Activated T-cell treated with anti-CD3 and anti-CD28 coated beads, Interleukin-2, amount 50 U/mL, for 48 hours (primary cell): ENCODE measurements around the gene AHNAK.
"Not testable (repeated sequence)": the region's sequence is repeated elsewhere in the genome, so short reads cannot be mapped to it uniquely, and the experiment has no call there.

ENCODE experiments used
- DNase-seq, 2 experiments: peaks; one replicate each; pipeline ENCODE4 v3.0.0-alpha.2; 2020

The AHNAK gene, protein sequence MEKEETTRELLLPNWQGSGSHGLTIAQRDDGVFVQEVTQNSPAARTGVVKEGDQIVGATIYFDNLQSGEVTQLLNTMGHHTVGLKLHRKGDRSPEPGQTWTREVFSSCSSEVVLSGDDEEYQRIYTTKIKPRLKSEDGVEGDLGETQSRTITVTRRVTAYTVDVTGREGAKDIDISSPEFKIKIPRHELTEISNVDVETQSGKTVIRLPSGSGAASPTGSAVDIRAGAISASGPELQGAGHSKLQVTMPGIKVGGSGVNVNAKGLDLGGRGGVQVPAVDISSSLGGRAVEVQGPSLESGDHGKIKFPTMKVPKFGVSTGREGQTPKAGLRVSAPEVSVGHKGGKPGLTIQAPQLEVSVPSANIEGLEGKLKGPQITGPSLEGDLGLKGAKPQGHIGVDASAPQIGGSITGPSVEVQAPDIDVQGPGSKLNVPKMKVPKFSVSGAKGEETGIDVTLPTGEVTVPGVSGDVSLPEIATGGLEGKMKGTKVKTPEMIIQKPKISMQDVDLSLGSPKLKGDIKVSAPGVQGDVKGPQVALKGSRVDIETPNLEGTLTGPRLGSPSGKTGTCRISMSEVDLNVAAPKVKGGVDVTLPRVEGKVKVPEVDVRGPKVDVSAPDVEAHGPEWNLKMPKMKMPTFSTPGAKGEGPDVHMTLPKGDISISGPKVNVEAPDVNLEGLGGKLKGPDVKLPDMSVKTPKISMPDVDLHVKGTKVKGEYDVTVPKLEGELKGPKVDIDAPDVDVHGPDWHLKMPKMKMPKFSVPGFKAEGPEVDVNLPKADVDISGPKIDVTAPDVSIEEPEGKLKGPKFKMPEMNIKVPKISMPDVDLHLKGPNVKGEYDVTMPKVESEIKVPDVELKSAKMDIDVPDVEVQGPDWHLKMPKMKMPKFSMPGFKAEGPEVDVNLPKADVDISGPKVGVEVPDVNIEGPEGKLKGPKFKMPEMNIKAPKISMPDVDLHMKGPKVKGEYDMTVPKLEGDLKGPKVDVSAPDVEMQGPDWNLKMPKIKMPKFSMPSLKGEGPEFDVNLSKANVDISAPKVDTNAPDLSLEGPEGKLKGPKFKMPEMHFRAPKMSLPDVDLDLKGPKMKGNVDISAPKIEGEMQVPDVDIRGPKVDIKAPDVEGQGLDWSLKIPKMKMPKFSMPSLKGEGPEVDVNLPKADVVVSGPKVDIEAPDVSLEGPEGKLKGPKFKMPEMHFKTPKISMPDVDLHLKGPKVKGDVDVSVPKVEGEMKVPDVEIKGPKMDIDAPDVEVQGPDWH (N-terminal part only)

DNA sequence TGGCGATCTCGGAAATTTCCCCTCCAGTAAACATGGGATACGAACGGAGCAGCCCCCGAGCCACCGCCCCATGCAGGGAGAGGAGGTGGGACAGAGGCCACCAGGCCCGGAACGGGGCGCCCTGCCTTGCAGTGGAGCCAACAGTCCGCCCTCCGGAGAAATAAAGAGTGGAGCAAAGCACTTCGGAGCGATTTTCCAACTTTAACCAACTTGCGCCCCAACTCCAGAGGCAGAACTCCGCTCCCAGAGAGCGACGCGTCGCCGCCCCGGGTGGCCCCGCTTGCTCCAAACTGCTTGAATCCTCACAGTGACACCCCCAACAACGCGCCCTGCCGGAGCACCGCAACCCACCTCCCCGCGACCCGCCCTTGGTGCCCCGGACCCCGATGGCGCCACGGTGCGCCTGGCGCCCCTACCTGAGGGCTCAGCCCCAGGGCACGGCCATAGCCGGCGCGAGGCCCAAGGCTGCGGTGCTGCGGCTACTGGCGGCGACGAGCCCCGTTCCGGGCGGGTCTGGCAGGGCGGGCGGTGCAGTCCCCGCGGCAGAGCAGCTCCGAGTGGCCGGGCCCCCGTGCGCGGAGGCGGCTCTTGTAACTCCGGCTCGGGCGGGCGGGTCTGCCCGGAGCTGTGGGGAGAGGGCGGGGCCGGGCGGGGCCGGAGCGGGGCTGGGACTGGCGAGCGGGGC, at the start of gene AHNAK:
Gene AHNAK, minus strand, starts transcription at position 563 of the 685 bp plus-strand sequence. CDS start 10,708 bp downstream, outside the sequence.
- DNase-seq, result peak; percentile 71 to 77

DNA sequence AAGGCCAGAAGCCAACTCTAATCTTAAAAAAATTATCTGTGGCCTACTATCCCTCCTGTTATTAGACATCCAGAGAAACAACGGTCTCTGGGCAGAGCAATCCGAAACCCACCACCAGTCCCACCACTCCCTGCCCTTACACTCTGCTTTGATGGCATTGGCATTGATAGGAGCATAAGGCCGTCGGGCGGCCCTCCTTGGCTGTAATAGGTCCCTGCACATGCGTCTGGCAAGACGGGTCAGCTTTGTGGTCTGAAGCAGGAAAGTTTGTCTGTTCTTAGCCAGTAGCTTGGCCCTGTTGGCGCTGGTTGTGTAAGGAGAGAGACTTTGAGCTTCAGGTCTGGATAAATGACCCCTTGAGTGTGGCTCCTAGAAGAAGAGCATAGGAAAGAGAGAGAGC, 48.5 kb upstream of the AHNAK start:
- no peak for DNase-seq

DNA sequence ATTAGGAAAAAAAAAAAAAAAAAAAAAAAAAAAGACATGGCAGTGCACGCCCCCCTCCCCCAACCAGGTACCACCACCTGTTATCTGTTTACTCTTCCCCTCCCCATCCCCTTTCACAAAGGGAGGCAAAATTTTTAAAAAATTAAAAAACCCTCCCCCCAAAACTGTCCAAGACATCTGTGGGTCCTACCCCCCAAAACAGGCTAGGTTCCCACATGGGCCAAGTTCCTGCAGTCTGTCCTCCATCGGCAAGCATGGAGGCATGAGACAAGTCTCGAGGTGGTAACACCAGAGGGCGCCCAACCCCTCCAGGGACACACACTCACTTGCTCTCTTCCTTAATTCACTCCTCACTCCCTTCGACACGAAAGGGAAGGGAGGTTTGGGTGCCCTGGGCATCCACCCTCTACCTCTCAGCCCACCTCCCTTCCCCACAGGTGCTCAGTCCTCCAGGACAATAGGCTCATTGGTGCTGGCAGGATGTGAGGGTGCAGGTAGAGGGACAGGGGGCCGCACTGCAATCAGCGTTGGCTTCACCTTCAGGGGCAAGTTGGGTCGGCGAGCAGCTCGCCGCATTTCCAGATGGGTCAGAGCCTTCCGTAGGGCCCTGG, 46.9 kb upstream of the AHNAK start:
- DNase-seq, result peak; percentile 85 to 86

DNA sequence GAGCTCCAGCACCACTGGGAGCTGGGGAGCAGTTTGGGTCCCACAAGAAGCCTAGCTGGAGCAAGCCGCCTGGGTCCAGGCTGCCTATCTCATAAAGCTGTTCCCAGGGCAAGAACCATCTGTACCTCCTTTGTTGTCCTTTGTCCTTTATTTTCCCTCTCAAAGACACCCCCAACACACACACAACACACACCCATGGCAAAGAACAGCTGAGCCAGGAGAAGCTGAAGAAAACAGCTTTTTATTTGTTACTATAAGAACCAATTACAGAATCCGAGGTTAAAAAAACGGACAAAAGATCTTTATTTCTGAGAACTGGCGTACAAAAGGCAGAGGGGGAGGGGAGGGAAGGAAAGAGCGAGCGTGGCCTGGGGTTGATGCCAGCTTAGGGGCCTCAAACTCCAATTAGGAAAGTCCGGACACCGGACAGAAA, 46.4 kb upstream of the AHNAK start:
- no peak for DNase-seq

DNA sequence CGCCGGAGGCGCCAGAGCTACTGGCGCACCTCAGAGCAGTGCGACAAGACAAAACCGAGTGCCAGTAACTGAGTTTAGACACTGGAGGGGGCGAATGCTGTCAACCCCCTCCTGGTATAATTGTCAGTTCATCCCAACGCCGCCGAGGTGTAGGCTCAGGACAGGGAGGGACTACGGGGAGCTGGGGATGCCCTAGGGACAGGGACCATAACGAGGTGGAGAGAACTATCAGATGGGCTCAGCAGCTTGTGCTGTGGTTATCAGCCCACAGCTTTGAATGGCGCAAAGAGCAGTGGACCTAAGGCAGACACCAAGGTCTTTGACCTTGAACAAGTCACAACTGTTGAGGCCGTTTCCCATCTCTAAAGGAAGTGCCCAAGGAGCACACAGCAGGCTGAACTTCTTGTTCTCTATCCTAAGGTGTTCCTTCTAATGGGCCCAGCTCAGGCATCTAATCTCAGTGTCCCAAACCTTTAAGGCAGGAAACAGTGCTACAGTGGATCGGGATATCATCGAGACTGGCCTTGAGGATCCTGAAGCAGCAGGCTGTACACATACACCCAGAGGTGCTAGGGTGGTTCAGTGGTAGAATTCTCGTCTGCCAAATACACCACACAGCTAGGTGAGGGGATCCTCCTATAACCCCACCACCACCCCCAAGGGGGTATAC, 45.7 kb upstream of the AHNAK start:
- peak in 1 of 2 experiments; percentile 41 for DNase-seq

DNA sequence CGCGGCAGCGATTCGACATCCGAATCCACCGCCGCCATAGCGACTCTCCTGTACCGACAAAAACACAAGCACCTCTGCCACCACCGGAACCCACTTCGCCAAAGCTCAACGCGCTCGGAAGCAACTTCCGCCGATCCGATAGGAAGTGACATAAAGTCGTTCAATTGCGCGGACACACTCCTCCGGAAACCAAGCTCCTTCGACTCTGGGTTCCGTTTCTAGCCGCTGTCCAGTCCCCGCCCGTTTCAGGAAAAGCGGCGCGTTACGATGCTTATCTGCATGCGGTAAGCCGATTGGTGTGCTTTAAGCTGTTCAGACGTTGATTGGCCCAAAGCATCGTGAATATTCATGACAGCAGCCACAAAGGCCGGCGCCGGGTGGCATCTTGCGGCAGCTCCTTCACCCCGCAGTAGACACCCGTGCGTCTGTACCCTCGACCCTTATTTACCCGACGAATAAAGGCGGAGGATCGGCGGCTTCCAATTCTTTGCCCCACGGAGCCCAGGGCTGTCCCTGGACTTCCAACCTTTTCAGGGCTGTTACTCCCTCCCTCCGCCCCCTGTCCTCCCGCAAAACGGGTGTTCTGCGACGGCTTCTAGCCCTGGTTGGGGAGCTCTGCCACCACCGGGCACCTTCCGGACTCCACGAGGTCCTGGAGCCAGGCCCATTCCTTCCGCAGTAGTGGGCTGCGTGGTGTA, 45.0 kb upstream of the AHNAK start, which contains the start of gene TUT1:
Gene TUT1, minus strand, starts transcription at position 76 of the 698 bp plus-strand sequence. Its CDS starts 38 bp downstream, at position 38.
- peak; percentile 97 to 98 for DNase-seq

DNA sequence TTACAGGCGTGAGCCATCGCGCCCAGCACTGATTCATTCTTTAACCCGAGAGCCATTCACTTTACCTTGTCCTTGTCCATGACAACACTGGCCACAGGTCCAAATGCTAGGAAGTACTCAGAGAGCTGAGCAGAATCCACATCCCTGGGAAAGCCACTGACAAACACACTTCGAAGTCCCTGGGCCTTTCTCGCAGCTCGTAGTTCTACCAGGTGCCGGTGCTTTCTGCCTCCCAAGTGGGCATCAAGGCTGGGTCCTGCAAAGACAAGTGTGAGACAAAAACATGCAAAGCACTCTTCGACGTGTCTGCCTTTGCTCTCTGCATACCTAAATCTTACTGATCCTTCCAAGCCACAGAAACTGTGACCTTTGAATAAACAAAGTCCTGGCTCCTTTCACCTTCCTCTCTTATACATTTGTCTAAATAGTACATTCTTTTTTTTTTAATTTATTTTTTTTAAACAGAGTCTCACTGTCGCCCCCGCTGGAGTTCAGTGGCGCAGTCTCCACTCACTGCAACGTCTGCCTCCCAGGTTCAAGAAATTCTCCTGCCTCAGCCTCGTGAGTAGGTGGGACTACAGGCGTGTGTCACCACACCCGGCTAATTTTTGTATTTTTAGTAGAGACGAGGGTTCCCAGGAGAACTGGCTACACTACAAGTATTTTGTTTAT, 42.5 kb upstream of the AHNAK start:
- peak in 1 of 2 experiments; percentile 47 for DNase-seq

DNA sequence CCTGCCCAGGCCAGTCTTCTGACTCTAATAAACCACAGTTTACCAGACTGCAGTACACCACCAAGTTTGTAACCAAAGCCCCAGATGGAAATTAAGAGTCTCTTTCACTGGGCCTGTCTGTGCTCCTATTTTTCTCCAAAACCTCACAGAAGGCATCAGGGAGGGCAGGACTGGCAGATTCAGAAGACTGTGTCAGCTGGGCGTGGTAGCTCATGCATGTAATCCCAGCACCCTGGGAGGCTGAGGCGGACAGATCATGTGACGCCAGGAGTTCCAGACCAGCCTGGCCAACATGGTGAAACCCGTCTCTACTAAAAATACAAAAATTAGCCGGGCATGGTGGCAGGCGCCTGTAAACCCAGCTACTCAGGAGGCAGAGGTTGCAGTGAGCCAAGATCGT, 38.8 kb upstream of the AHNAK start:
- DNase-seq, result not testable (repeated sequence)

DNA sequence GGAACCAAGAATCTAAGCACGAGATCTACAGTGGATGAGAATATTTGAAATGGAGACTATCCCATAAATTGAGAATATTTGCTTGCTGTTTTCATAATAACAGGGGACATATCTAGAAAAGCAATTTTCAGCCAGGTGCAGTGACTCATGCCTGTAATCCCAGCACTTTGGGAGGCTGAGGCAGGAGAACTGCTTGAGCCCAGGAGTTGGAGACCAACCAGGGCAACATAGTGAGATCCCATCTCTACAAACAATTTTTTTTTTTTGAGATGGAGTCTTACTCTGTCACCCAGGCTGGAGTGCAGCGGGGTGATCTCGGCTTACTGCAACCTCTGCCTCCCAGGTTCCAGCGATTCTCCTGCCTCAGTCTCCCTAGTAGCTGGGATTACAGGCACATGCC, 35.1 kb upstream of the AHNAK start:
- not testable (repeated sequence) for DNase-seq

DNA sequence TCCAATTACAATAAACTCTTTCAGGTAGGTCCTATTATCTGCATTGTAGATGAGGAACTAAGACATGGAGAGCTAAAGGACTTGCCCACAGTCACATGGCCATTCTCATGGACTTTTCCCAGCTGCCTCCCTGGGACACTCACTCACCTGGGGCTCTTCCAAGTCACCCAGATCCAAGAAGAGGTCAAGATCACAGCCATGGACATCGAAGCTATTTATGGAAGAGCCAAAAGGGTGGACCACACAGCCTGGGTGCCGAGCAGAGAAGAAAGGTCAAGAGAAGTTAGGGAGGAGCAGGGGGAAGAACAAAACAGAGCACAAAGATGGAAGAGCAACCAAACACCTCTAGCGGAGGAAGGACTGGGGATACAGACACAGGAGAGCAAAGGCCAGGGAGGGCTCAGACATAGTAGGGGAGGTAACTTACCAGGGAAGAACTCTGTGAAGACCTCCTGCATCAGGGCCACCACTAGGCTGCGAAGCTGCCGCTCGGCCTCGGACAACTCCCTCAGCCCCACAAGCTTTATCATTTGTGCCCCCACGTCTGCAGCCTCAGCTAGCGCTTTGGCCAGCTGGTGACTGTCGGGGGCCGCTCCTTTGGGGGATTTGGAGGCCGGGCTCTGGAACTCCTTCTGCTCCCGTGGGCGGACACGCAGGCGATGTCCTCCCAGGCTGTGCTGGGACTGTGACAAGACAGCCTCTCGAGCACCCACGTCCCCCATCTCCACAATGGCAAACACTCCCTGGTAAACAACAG, 34.5 kb upstream of the AHNAK start:
- no peak for DNase-seq

DNA sequence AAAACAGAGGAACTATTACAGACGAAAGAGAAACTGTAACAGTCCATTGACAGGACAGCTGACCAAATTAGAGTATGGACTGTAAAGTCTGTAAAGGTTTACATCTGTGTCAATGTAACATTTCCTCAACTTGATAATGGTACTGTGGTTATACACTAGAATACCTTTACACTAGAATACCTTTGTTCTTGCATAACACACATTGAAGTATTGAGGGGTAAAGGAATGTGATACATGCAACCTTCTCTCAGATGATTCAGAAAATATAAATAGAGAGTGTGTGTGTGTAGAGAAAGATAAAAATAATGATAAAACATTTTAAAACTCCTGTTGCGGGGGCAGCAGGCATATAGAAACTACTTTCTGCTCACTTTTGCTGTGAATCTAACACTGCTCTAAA, 32.6 kb upstream of the AHNAK start:
- no peak for DNase-seq

DNA sequence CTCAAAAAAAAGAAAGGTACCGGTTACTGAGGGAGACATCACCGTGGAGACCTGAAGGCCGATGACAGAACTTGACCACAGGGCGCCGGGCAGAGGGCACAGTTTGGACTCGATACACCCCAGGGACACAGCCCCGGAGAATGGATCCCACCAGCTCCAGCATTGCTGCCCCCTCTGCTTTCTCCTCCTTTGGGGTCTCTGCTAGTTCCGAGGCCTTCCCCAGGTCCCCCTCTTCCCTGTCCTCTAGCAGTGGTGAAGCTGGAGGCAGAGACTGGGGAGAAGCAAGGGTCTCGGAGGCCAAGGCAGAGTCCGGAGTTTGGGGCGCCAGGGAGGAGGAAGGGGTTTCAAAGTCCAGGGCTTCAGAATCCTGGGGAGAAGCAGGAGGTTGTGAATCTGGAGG, 31.9 kb upstream of the AHNAK start:
- no peak for DNase-seq

DNA sequence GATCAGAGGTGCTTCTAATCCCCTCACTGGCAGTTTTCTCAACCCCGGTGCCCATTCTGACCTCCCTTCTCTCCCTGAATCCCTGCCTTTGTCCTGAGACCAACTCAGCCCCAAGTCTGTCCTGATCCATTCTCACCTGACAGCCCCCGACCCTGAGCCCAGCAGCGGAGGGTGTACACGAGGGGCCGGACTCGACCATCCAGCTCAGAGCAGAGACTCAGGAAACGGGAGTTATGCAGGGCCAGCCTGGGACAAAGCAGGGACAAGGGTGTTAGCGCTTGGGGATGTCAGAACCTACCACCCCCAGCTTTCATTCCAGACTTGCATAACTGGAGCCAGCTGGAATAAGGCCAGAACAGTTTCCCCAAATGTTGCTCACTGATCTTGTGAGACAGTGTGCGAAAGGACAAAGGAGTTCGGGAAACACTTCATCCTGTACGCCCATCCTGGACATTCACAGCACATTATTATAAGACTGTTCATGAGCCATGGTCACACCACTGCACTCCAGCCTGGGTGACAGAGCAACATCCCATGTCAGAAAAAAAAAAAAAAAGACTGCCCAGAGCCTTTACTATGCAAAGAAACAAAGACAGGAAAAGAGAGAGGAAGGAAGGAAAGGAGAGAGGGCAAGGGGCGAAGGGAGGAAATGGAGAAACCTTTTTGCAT, 30.6 kb upstream of the AHNAK start:
- DNase-seq, result no peak

DNA sequence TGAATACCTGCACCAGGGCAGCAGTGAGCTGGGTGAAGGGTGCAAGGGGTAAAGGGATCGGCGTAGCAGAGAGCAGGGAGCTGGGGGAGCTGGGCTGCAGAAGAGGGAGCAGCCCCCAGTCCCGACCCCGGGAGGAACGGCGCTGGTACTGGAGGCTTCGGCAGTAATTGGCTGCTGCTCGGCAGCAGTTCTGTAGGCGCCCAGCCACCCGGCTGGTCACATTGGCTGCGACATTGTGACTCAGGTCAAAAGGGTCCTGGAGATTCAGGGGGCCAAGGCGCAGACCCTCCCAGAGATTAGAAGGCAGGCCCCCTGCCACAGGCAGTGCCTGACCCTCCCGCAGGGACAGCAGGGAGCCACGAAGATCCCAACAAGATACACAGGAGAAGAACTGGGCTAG, 29.2 kb upstream of the AHNAK start:
- DNase-seq, result no peak

DNA sequence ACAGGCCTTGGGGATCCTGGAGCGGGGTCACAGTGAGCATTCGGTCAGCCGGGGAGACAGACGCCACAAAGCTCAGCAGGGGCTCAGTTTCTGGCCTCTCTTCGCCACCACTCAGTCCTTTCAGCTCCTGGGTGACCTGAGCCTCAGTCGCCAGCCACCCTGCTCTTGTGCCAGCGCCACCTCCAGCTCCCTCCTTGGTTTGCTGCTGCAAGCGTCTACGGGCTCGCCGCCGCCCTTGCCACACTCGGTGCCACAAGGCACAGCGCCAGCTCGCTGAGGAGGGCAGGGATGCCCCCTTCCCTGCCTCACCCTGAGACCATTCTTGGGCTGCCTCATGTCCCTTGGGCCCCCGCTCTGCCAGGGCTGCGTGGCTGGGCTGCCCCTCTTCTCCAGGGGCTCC, 28.6 kb upstream of the AHNAK start:
- DNase-seq, result no peak

DNA sequence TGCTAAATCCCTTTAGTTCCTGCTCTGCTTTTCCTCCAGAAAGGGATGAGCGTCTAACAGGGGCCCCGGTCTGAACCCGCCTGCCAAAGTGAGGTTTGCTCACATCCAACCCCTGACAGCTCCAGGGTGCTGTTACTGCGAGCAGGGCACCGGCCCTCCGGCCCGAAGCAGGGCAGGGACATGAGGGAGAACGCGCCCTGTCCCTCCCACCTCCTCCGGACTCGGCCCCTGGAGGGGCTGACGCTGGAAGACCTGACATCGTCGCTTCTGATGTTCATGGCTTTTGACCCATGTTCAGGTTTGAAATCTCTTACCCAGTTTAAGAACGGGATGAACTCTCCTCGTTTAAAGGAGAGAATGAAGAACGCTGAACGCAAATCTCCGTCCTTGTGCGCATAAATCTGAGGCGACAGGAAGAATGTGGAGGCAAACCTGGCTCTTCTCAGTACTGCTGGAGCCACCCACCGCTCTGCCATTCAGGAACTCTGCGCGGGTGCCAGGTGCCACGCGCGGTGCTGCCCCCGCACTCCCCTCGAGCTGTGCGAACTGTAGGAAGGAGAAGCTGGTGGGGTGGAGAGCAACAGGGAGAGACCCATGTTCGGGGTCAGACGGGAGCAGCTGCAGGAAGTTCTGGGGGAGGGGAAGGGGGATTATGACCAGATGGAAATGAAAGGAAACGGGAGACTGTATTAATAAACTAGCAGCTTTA, 27.9 kb upstream of the AHNAK start:
- peak in 1 of 2 experiments; percentile 45 for DNase-seq

DNA sequence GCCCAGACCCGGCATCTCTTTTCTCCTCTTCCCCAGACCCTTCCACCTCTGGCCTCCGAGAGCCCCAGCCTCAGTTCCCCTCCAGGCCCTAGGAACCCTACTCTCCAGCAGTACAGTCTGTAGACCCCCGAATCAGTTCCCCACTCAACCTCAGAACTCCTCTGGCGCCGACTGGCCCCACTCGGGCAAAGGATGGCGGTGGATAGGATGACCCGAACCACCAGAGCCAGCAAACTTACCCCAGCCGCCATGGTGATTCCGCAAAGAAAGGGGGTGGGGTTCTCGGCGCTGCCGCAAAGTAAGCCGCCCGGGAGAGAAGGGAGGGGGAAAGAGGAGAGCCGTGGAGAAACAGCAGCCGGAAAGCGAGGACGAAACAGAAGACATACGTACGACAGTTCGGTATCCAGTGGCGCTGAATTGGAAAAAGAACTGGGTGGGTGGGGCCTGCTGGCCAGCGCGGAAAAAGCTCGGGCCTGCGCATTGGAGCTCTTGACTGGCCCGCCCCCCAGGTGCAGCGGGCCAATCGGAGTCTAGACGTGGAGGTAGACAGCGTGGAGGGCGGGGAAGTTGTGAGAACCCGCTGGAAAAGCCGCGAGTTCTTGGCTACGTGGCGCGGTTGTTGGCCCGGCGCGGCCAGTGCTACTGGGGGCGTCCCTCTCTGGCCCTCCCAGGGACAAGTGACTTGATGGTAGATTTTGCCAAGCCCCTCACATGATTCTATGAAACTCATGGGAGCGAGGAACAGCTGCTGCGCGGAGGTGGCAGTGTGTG, 27.2 kb upstream of the AHNAK start, which contains the start of gene EEF1G:
Gene EEF1G, minus strand, starts transcription at position 300 of the 771 bp plus-strand sequence. Its CDS starts 49 bp downstream, at position 251.
- DNase-seq, result peak; percentile 97 to 99
